Neural cell (in vitro differentiated cells): ENCODE results near the gene ADCY5.

Experiments
- EP300 ChIP-seq: fragments of 450-650 bp; conservative IDR thresholded peaks from 2 replicates; pipeline ENCODE4 v1.6.1; 2014; ENCODE audit warnings: antibody characterized with exemption, mild to moderate bottlenecking, moderate library complexity; ENCODE audit not compliant: poor library complexity, severe bottlenecking
- EZH2 ChIP-seq: fragments of 200-600, 300-800 bp; shearing (Covaris generic), sonication (generic); IDR thresholded peaks from 2 replicates; pipeline ENCODE4 v1.6.1; 2014; ENCODE audit warnings: antibody characterized with exemption, low read length, borderline replicate concordance, mild to moderate bottlenecking; ENCODE audit not compliant: insufficient read depth, poor library complexity, severe bottlenecking
- POLR2AphosphoS5 ChIP-seq: IDR thresholded peaks from 2 replicates; pipeline ENCODE4 v1.6.1; 2012
- RAD21 ChIP-seq: fragments of 450-650 bp; conservative IDR thresholded peaks from 2 replicates; pipeline ENCODE4 v1.6.1; 2014; ENCODE audit warnings: antibody characterized with exemption, mild to moderate bottlenecking, moderate library complexity
- SMC3 ChIP-seq: fragments of 450-650 bp; conservative IDR thresholded peaks from 2 replicates; pipeline ENCODE4 v1.6.1; 2014; ENCODE audit warnings: antibody characterized with exemption, mild to moderate bottlenecking, moderate library complexity; ENCODE audit not compliant: poor library complexity
- TAF1 ChIP-seq: IDR thresholded peaks from 2 replicates; pipeline ENCODE4 v1.6.1; 2012; ENCODE audit warnings: low read depth
- TF ChIP-seq, protein P1 (sequence below): fragments of 450-650 bp; IDR thresholded peaks from 2 replicates; pipeline ENCODE4 v1.5.1; 2014; ENCODE audit warnings: antibody characterized with exemption, mild to moderate bottlenecking, moderate library complexity; ENCODE audit not compliant: poor library complexity, severe bottlenecking
- TF ChIP-seq, protein P2 (sequence below): IDR thresholded peaks from 2 replicates; pipeline ENCODE4 v1.6.1; 2012; ENCODE audit warnings: borderline replicate concordance

DNA sequence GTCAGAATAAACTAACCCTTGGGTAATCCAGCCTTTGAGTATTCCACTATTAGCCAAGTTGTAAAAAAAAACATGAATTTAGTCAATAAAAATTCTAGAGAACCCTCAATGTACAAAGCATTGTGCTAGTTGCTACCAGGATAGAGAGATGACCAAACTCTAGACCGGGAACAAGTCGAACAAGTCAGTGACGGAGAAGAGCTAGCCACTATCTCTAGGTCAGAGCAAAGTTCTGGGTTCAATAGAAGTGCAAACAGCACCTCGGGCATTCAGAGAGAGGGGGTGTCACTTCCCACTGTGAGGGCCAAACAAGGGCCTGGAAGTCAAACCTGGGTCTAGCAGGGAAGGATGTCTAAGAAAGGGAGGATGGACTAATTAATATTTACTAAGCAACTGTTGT lies 2.3 kb upstream of the ADCY5 start:
- TF ChIP-seq, protein P1, sequence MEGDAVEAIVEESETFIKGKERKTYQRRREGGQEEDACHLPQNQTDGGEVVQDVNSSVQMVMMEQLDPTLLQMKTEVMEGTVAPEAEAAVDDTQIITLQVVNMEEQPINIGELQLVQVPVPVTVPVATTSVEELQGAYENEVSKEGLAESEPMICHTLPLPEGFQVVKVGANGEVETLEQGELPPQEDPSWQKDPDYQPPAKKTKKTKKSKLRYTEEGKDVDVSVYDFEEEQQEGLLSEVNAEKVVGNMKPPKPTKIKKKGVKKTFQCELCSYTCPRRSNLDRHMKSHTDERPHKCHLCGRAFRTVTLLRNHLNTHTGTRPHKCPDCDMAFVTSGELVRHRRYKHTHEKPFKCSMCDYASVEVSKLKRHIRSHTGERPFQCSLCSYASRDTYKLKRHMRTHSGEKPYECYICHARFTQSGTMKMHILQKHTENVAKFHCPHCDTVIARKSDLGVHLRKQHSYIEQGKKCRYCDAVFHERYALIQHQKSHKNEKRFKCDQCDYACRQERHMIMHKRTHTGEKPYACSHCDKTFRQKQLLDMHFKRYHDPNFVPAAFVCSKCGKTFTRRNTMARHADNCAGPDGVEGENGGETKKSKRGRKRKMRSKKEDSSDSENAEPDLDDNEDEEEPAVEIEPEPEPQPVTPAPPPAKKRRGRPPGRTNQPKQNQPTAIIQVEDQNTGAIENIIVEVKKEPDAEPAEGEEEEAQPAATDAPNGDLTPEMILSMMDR = no peak
- TF ChIP-seq EZH2 = no peak
- TF ChIP-seq POLR2AphosphoS5 = no peak
- no peak for TF ChIP-seq EP300
- no peak for TF ChIP-seq TAF1
- TF ChIP-seq RAD21 = no peak
- TF ChIP-seq, protein P2, sequence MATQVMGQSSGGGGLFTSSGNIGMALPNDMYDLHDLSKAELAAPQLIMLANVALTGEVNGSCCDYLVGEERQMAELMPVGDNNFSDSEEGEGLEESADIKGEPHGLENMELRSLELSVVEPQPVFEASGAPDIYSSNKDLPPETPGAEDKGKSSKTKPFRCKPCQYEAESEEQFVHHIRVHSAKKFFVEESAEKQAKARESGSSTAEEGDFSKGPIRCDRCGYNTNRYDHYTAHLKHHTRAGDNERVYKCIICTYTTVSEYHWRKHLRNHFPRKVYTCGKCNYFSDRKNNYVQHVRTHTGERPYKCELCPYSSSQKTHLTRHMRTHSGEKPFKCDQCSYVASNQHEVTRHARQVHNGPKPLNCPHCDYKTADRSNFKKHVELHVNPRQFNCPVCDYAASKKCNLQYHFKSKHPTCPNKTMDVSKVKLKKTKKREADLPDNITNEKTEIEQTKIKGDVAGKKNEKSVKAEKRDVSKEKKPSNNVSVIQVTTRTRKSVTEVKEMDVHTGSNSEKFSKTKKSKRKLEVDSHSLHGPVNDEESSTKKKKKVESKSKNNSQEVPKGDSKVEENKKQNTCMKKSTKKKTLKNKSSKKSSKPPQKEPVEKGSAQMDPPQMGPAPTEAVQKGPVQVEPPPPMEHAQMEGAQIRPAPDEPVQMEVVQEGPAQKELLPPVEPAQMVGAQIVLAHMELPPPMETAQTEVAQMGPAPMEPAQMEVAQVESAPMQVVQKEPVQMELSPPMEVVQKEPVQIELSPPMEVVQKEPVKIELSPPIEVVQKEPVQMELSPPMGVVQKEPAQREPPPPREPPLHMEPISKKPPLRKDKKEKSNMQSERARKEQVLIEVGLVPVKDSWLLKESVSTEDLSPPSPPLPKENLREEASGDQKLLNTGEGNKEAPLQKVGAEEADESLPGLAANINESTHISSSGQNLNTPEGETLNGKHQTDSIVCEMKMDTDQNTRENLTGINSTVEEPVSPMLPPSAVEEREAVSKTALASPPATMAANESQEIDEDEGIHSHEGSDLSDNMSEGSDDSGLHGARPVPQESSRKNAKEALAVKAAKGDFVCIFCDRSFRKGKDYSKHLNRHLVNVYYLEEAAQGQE = no peak
- TF ChIP-seq SMC3 = no peak
